Mucosa of descending colon (tissue), 3 donors: ENCODE results near the gene HBZ. TPM values are rescaled to one million over a fixed set of nuclear protein-coding genes. Genes with fewer than 3 reads are reported as not detected.
"Not testable (repeated sequence)": the region's sequence is repeated elsewhere in the genome, so short reads cannot be mapped to it uniquely, and the experiment has no call there.

ENCODE experiments used
- ATAC-seq: fragments of 200-7000 bp; cut with Tn5 transposase; one replicate; pipeline ENCODE4 v1.9.1; 2020; ENCODE audit warnings: mild to moderate bottlenecking, moderate library complexity
- DNase-seq, 3 donors: peaks; one replicate each; pipeline ENCODE4 v3.0.0-alpha.2; 2020
- H3K36me3 ChIP-seq: fragments of 200-600 bp; one replicate; pipeline ENCODE4 v1.8.0; 2021; ENCODE audit warnings: low read depth, mild to moderate bottlenecking
- H3K4me1 ChIP-seq: fragments of 200-600 bp; one replicate; pipeline ENCODE4 v1.8.0; 2021; ENCODE audit warnings: low read depth, mild to moderate bottlenecking
- H3K4me3 ChIP-seq: fragments of 200-600 bp; one replicate; pipeline ENCODE4 v1.8.0; 2021; ENCODE audit warnings: mild to moderate bottlenecking
- H3K9me3 ChIP-seq: fragments of 200-600 bp; one replicate; pipeline ENCODE4 v1.8.0; 2021; ENCODE audit warnings: mild to moderate bottlenecking
- CTCF ChIP-seq: fragments of 200-600 bp; IDR thresholded peaks from one replicate; pipeline ENCODE4 v1.8.0; 2022; ENCODE audit warnings: antibody characterized with exemption, mild to moderate bottlenecking
- intact Hi-C, 2 donors: fragments of 100-400 bp; cut with DNase I in 1 of 2; cut with micrococcal nuclease in 1 of 2; formaldehyde crosslinking; loops; one replicate each; pipeline versions ENCODE4 v1.11.0 to v1.11.1; 2022; cut with DNase I, micrococcal nuclease
- total RNA-seq, 3 donors: library from RNA; stranded (reverse); fragmentation: NEBNext Ultra II Directional in 2 of 3; extraction: Animal tissue kit (Norgen Biotek cat#: 25700) in 2 of 3; gene quantifications; one replicate each; pipeline versions ENCODE4 v1.2.1 to v1.2.4, GENCODE V29; 2021 to 2023
- donor health status: DM: no; HTN: no; CAD: no; lungs with moderate emphysema.
- donor health status: DM: no; HTN: no; CAD: no.
- donor health status: DM: no; HTN: yes; CAD: no.

HBZ gene
- total RNA-seq, 3 donors from 2014 or later: 0.41 TPM; not detected in 2

- no peaks in the 10 kb centered on the region for H3K36me3 ChIP-seq
- no peak for TF ChIP-seq CTCF
- DNase-seq: no peak
- no peak for ATAC-seq
- no peaks in the 10 kb centered on the region for H3K4me1 ChIP-seq
- no peaks in the 10 kb centered on the region for H3K9me3 ChIP-seq
- H3K4me3 ChIP-seq: no peak overlapping the region
- intact Hi-C loops: no loop called here
Measured at GRCh38 chr16:119295-119694, 33.1 kb upstream of the HBZ start.

- no peaks in the 10 kb centered on the region for H3K4me1 ChIP-seq
- no peaks in the 10 kb centered on the region for H3K36me3 ChIP-seq
- ATAC-seq (no peak), DNase-seq (no peak)
- no peak overlapping the region for H3K4me3 ChIP-seq
- no peaks in the 10 kb centered on the region for H3K9me3 ChIP-seq
- no peak for TF ChIP-seq CTCF
- intact Hi-C loops: no loop called here
Measured at GRCh38 chr16:119835-120491, 32.5 kb upstream of the HBZ start.

- Histone ChIP-seq H3K36me3 (no peaks in the 10 kb centered on the region), H3K4me1 (no peaks in the 10 kb centered on the region), H3K4me3 (no peak overlapping the region), H3K9me3 (no peaks in the 10 kb centered on the region)
- intact Hi-C loops: no loop called here
- TF ChIP-seq CTCF: no peak
- no peak for DNase-seq
- ATAC-seq: no peak
Measured at GRCh38 chr16:120756-121155, 31.7 kb upstream of the HBZ start.

- no peak overlapping the region for H3K4me3 ChIP-seq
- TF ChIP-seq CTCF: no peak
- H3K9me3 ChIP-seq: no peaks in the 10 kb centered on the region
- intact Hi-C loops: no loop called here
- H3K36me3 ChIP-seq: no peaks in the 10 kb centered on the region
- no peak for DNase-seq
- no peaks in the 10 kb centered on the region for H3K4me1 ChIP-seq
- no peak for ATAC-seq
Measured at GRCh38 chr16:122361-122760, 30.1 kb upstream of the HBZ start.

GRCh38 chr16:123558-124350 is 28.7 kb upstream of the HBZ start:
- H3K4me1 ChIP-seq, DNase-seq, H3K9me3 ChIP-seq, H3K36me3 ChIP-seq, H3K4me3 ChIP-seq, ATAC-seq, intact Hi-C loops: not testable (repeated sequence)

GRCh38 chr16:125011-125410 is 27.4 kb upstream of the HBZ start:
- intact Hi-C loops: no loop called here
- no peaks in the 10 kb centered on the region for H3K36me3 ChIP-seq
- ATAC-seq (no peak), DNase-seq (no peak)
- no peak for TF ChIP-seq CTCF
- no peaks in the 10 kb centered on the region for H3K4me1 ChIP-seq
- H3K9me3 ChIP-seq: no peaks in the 10 kb centered on the region
- H3K4me3 ChIP-seq: no peak overlapping the region
